Natural killer cell treated with Interleukin-12 subunit alpha and Interleukin-12 subunit beta and Interleukin-15 and Interleukin-18, amount 100 ng/mL, for 72 hours (primary cell): Measurements from ENCODE around the gene STX8. TPM values are rescaled to one million over a fixed set of nuclear protein-coding genes. Genes with fewer than 3 reads are reported as not detected.
"Not testable (repeated sequence)": the region's sequence is repeated elsewhere in the genome, so short reads cannot be mapped to it uniquely, and the experiment has no call there.

Experiments
- ATAC-seq, 2 donors: fragments of 150-1000 bp; cut with Tn5 transposase in 1 of 2; sonication (Bioruptor Pico), chemical (Tn5 transposase) in 1 of 2; 2 replicates each; pipeline ENCODE4 v1.10.0; 2021
- DNase-seq: peaks from one replicate; pipeline ENCODE4 v3.0.0; 2022; ENCODE audit warnings: low spot score
- H3K27ac Mint-ChIP-seq, 2 donors: 1 replicate in 1 of 2; 2 replicates in 1 of 2; pipeline ENCODE4 v1.8.0; 2022; ENCODE audit warnings: mixed read lengths in 2 of 2, mild to moderate bottlenecking in 1 of 2, moderate library complexity in 1 of 2
- H3K27me3 Mint-ChIP-seq, 2 donors: 1 replicate in 1 of 2; 2 replicates in 1 of 2; pipeline ENCODE4 v1.8.0; 2022; ENCODE audit warnings: mixed read lengths in 2 of 2
- H3K36me3 Mint-ChIP-seq: one replicate; pipeline ENCODE4 v1.8.0; 2022; ENCODE audit warnings: mixed read lengths
- H3K4me1 Mint-ChIP-seq, 2 donors: 1 replicate in 1 of 2; 2 replicates in 1 of 2; pipeline ENCODE4 v1.8.0; 2022; ENCODE audit warnings: low read depth in 2 of 2, mixed read lengths in 2 of 2, mild to moderate bottlenecking in 1 of 2
- H3K4me3 Mint-ChIP-seq: one replicate; pipeline ENCODE4 v1.8.0; 2022; ENCODE audit warnings: mixed read lengths
- H3K9me3 Mint-ChIP-seq: 2 replicates; pipeline ENCODE4 v1.8.0; 2022; ENCODE audit warnings: mixed read lengths
- total RNA-seq, 2 donors: library from RNA; stranded (reverse); gene quantifications; one replicate each; pipeline ENCODE4 v1.2.3, GENCODE V29; 2022

Gene STX8
- total RNA-seq, 2 donors from 2014 or later: 65.2 to 87.7 TPM

- Mint-ChIP-seq H3K4me1 (peaks cover 19 to 26% of the 10 kb centered on the region in 2 donors), H3K4me3 (peak within 1 kb of the TSS; percentile 99), H3K9me3 (no peaks in the 10 kb centered on the region), H3K27me3 (no peaks in the 10 kb centered on the region), H3K27ac (peak within 1 kb of the TSS; percentile 89 to 91), H3K36me3 (no peaks in the 10 kb centered on the region)
- ATAC-seq: peak; percentile 71 to 77
- DNase-seq: peak; percentile 80
Observed at GRCh38 chr17:9576521-9577372, 1.1 kb upstream of the STX8 start, which contains the start of gene CFAP52. CFAP52 (plus strand) TSS chr17:9576642; CDS start chr17:9576696, 54 bp downstream.

- Mint-ChIP-seq H3K4me3 (no peak overlapping the region), H3K4me1 (peaks cover 24 to 35% of the 10 kb centered on the region in 2 donors), H3K9me3 (no peaks in the 10 kb centered on the region), H3K27me3 (no peaks in the 10 kb centered on the region), H3K36me3 (peaks cover 8% of the 10 kb centered on the region), H3K27ac (no peak overlapping the region)
- ATAC-seq (no peak), DNase-seq (no peak)
Observed at GRCh38 chr17:9571201-9571600, 4.4 kb downstream of the STX8 start.

- peaks cover 11% of the 10 kb centered on the region for H3K36me3 Mint-ChIP-seq
- peaks cover 32 to 43% of the 10 kb centered on the region in 2 donors for H3K4me1 Mint-ChIP-seq
- no peaks in the 10 kb centered on the region for H3K9me3 Mint-ChIP-seq
- no peak overlapping the region for H3K27ac Mint-ChIP-seq
- no peak overlapping the region for H3K4me3 Mint-ChIP-seq
- no peak for ATAC-seq
- H3K27me3 Mint-ChIP-seq: no peaks in the 10 kb centered on the region
- DNase-seq: no peak
Observed at GRCh38 chr17:9568957-9569588, 6.5 kb downstream of the STX8 start.

GRCh38 chr17:9568004-9568403 lies 7.6 kb downstream of the STX8 start:
- Mint-ChIP-seq H3K4me1 (peaks cover 38 to 39% of the 10 kb centered on the region in 2 donors), H3K36me3 (peaks cover 15% of the 10 kb centered on the region), H3K27ac (no peak overlapping the region), H3K4me3 (no peak overlapping the region), H3K9me3 (no peaks in the 10 kb centered on the region), H3K27me3 (no peaks in the 10 kb centered on the region)
- no peak for DNase-seq
- no peak for ATAC-seq

GRCh38 chr17:9566739-9567138 lies 8.9 kb downstream of the STX8 start:
- ATAC-seq, H3K9me3 Mint-ChIP-seq, DNase-seq, H3K27me3 Mint-ChIP-seq: not testable (repeated sequence)
- Mint-ChIP-seq H3K4me1 (peaks cover 44 to 46% of the 10 kb centered on the region in 2 donors), H3K27ac (peak overlapping the region; percentile 26 to 29), H3K36me3 (peaks cover 19% of the 10 kb centered on the region), H3K4me3 (peak overlapping the region; percentile 61)

- Mint-ChIP-seq H3K36me3 (peaks cover 19% of the 10 kb centered on the region), H3K27me3 (no peaks in the 10 kb centered on the region), H3K9me3 (no peaks in the 10 kb centered on the region), H3K4me3 (peak overlapping the region; percentile 61), H3K27ac (peak overlapping the region; percentile 26 to 29), H3K4me1 (peaks cover 44 to 46% of the 10 kb centered on the region in 2 donors)
- DNase-seq (no peak), ATAC-seq (peak in 1 of 2 donors; percentile 70)
Observed at GRCh38 chr17:9566067-9566466, 9.6 kb downstream of the STX8 start.

GRCh38 chr17:9564104-9564503 lies 11.5 kb downstream of the STX8 start:
- Mint-ChIP-seq H3K4me1 (peaks cover 42 to 48% of the 10 kb centered on the region in 2 donors), H3K4me3 (peak overlapping the region; percentile 6), H3K27ac (peak overlapping the region; percentile 2 to 11), H3K9me3 (no peaks in the 10 kb centered on the region), H3K36me3 (peaks cover 19% of the 10 kb centered on the region), H3K27me3 (no peaks in the 10 kb centered on the region)
- ATAC-seq (no peak), DNase-seq (no peak)

- Mint-ChIP-seq H3K9me3 (no peaks in the 10 kb centered on the region), H3K4me3 (no peak overlapping the region), H3K36me3 (peaks cover 4% of the 10 kb centered on the region), H3K27me3 (no peaks in the 10 kb centered on the region), H3K27ac (peak overlapping the region in 1 of 2 donors; percentile 27), H3K4me1 (peaks cover 14 to 18% of the 10 kb centered on the region in 2 donors)
- ATAC-seq (no peak), DNase-seq (no peak)
Observed at GRCh38 chr17:9557857-9558256, 17.8 kb downstream of the STX8 start.

- no peak for ATAC-seq
- Mint-ChIP-seq H3K27ac (no peak overlapping the region), H3K36me3 (no peaks in the 10 kb centered on the region)
Observed at GRCh38 chr17:9557161-9557755, 18.4 kb downstream of the STX8 start.

GRCh38 chr17:9554715-9555114 lies 20.9 kb downstream of the STX8 start:
- not testable (repeated sequence) for DNase-seq, H3K36me3 Mint-ChIP-seq, H3K27me3 Mint-ChIP-seq, H3K9me3 Mint-ChIP-seq, ATAC-seq, H3K27ac Mint-ChIP-seq, H3K4me3 Mint-ChIP-seq
- peaks cover 0 to 10% of the 10 kb centered on the region in 2 donors for H3K4me1 Mint-ChIP-seq

More at GRCh38 chr17:9557161-9557755, 18.4 kb downstream of the STX8 start:
- Mint-ChIP-seq H3K4me3 (no peak overlapping the region), H3K27me3 (no peaks in the 10 kb centered on the region), H3K4me1 (peaks cover 8 to 12% of the 10 kb centered on the region in 2 donors), H3K9me3 (no peaks in the 10 kb centered on the region)
- DNase-seq: no peak

GRCh38 chr17:9553596-9553995 lies 22.0 kb downstream of the STX8 start:
- H3K36me3 Mint-ChIP-seq: no peaks in the 10 kb centered on the region
- peaks cover 0 to 10% of the 10 kb centered on the region in 2 donors for H3K4me1 Mint-ChIP-seq
- DNase-seq: no peak
- no peak for ATAC-seq
- no peaks in the 10 kb centered on the region for H3K27me3 Mint-ChIP-seq
- no peak overlapping the region for H3K27ac Mint-ChIP-seq
- H3K4me3 Mint-ChIP-seq: no peak overlapping the region
- H3K9me3 Mint-ChIP-seq: no peaks in the 10 kb centered on the region

- Mint-ChIP-seq H3K4me1 (peaks cover 0 to 9% of the 10 kb centered on the region in 2 donors), H3K9me3 (no peaks in the 10 kb centered on the region), H3K27ac (no peak overlapping the region), H3K27me3 (no peaks in the 10 kb centered on the region), H3K36me3 (no peaks in the 10 kb centered on the region), H3K4me3 (no peak overlapping the region)
- no peak for ATAC-seq
- no peak for DNase-seq
Observed at GRCh38 chr17:9553181-9553580, 22.4 kb downstream of the STX8 start.

- DNase-seq (no peak), ATAC-seq (no peak)
- no peaks in the 10 kb centered on the region for H3K36me3 Mint-ChIP-seq
- H3K27me3 Mint-ChIP-seq: no peaks in the 10 kb centered on the region
- no peaks in the 10 kb centered on the region for H3K4me1 Mint-ChIP-seq
- no peak overlapping the region for H3K27ac Mint-ChIP-seq
- H3K4me3 Mint-ChIP-seq: no peak overlapping the region
- no peaks in the 10 kb centered on the region for H3K9me3 Mint-ChIP-seq
Observed at GRCh38 chr17:9549215-9549614, 26.4 kb downstream of the STX8 start.

- Mint-ChIP-seq H3K36me3 (peaks cover 7% of the 10 kb centered on the region), H3K4me3 (no peak overlapping the region), H3K27me3 (no peaks in the 10 kb centered on the region), H3K27ac (no peak overlapping the region), H3K9me3 (no peaks in the 10 kb centered on the region), H3K4me1 (peaks cover 3% of the 10 kb centered on the region in 2 donors)
- no peak for DNase-seq
- ATAC-seq: no peak
Observed at GRCh38 chr17:9544221-9544620, 31.4 kb downstream of the STX8 start.
